GM12878 (cell line): ENCODE results near the gene DCUN1D4. TPM values are rescaled to one million over a fixed set of nuclear protein-coding genes. Genes with fewer than 3 reads are reported as not detected.

ENCODE experiments used
- ATAC-seq: fragments of 200-7000 bp; cut with Tn5 transposase; 3 replicates; pipeline ENCODE4 v1.9.1; 2020; ENCODE audit warnings: mild to moderate bottlenecking, moderate library complexity
- BruUV-seq: library from RNA; stranded (reverse); fragments of 400-500 nt; replicated peaks from 2 replicates; lab custom pipeline; 2021; lab: Mats Ljungman, UMichigan
- CTCF ChIA-PET: fragments of 300-600 bp; sonication (Branson Sonifier 250); formaldehyde crosslinking; extraction: SDS; loops from one replicate; lab custom pipeline; 2021; ENCODE audit warnings: inconsistent platforms; lab: Yijun Ruan, JAX
- POLR2A ChIA-PET: fragments of 350-600 bp; formaldehyde crosslinking; extraction: SDS; loops from one replicate; lab custom pipeline; 2021; ENCODE audit warnings: inconsistent platforms; lab: Charles Lee
- RAD21 ChIA-PET: fragments of 300-600 bp; sonication (Branson Sonifier 250); formaldehyde crosslinking; loops from one replicate; lab custom pipeline; 2023; ENCODE audit warnings: antibody characterized with exemption; ENCODE audit not compliant: unreplicated experiment; lab: Charles Lee
- SMC1A ChIA-PET: fragments of 300-600 bp; sonication (Branson Sonifier 250); formaldehyde crosslinking; loops from one replicate; lab custom pipeline; 2023; ENCODE audit not compliant: unreplicated experiment, uncharacterized antibody; lab: Charles Lee
- DNase-seq: peaks from one replicate; pipeline ENCODE4 v3.0.0-alpha.2; 2011; ENCODE audit warnings: low read depth, low spot score
- FAIRE-seq: peaks from 3 replicates; lab custom pipeline; 2011; peaks lifted over from hg19 to GRCh38; lab: Jason Lieb, UNC
- H2AFZ ChIP-seq: 2 replicates; pipeline ENCODE4 v1.6.0; 2011; ENCODE audit warnings: low read depth, low read length, control low read depth; ENCODE audit not compliant: control insufficient read depth
- H3K27ac ChIP-seq: 2 replicates; pipeline ENCODE4 v1.5.1; 2011; ENCODE audit warnings: control low read depth; ENCODE audit not compliant: control insufficient read depth, insufficient read depth
- H3K27me3 ChIP-seq, 2 experiments: replicated peaks in 1 of 2; 2 replicates each; pipeline versions ENCODE4 v1.6.0 to v1.6.1; 2011; ENCODE audit warnings: low read length in 1 of 2; ENCODE audit not compliant: control insufficient read depth in 2 of 2, insufficient read depth in 2 of 2
- H3K36me3 ChIP-seq, 2 experiments: 2 replicates each; pipeline ENCODE4 v1.5.1; 2011; ENCODE audit warnings: low read length in 1 of 2; ENCODE audit not compliant: control insufficient read depth in 2 of 2, insufficient read depth in 2 of 2
- H3K4me1 ChIP-seq: 2 replicates; pipeline ENCODE4 v1.6.1; 2011; ENCODE audit warnings: mild to moderate bottlenecking, low read length, moderate library complexity, mixed read lengths; ENCODE audit not compliant: control insufficient read depth, insufficient read depth
- H3K4me2 ChIP-seq: 2 replicates; pipeline ENCODE4 v1.6.0; 2011; ENCODE audit warnings: control low read depth; ENCODE audit not compliant: control insufficient read depth, insufficient read depth
- H3K4me3 ChIP-seq: fragments of 200-600 bp; sonication (generic); 2 replicates; pipeline ENCODE4 v1.5.1; 2016
- H3K79me2 ChIP-seq: 2 replicates; pipeline ENCODE4 v1.6.0; 2011; ENCODE audit warnings: low read length; ENCODE audit not compliant: control insufficient read depth, insufficient read depth
- H3K9ac ChIP-seq: 2 replicates; pipeline ENCODE4 v1.8.0; 2011; ENCODE audit warnings: low read length, control low read depth, mixed read lengths; ENCODE audit not compliant: control insufficient read depth, insufficient read depth
- H3K9me3 ChIP-seq: replicated peaks from 3 replicates; pipeline ENCODE4 v1.5.1; 2011; ENCODE audit warnings: mild to moderate bottlenecking, low read length; ENCODE audit not compliant: control insufficient read depth, insufficient read depth
- H4K20me1 ChIP-seq: 2 replicates; pipeline ENCODE4 v1.6.0; 2011; ENCODE audit not compliant: control insufficient read depth, insufficient read depth
- BHLHE40 ChIP-seq, 2 experiments: fragments of 450-650 bp in 1 of 2; IDR thresholded peaks; 2 replicates each; pipeline ENCODE4 v1.6.1; 2011 to 2017; ENCODE audit warnings: low read depth in 2 of 2, borderline replicate concordance in 1 of 2, improper control_type of control experiment in 1 of 2, low read length in 1 of 2, mild to moderate bottlenecking in 1 of 2
- EED ChIP-seq: sonication (generic); IDR thresholded peaks from 2 replicates; pipeline ENCODE4 v1.6.1; 2016; ENCODE audit warnings: antibody characterized with exemption, low read depth
- EZH2 ChIP-seq: IDR thresholded peaks from 2 replicates; pipeline ENCODE4 v1.6.1; 2012; ENCODE audit warnings: low read depth, mild to moderate bottlenecking, control low read depth, inconsistent platforms, low read length, borderline replicate concordance; ENCODE audit not compliant: control insufficient read depth
- FOXM1 ChIP-seq: IDR thresholded peaks from 2 replicates; pipeline ENCODE4 v1.6.1; 2012; ENCODE audit warnings: low read depth, mild to moderate bottlenecking, inconsistent platforms, low read length, moderate library complexity
- HCFC1 ChIP-seq: fragments of 150-350 bp; IDR thresholded peaks from 2 replicates; pipeline ENCODE4 v1.6.1; 2014; ENCODE audit warnings: low read length
- JUNB ChIP-seq: IDR thresholded peaks from 2 replicates; pipeline ENCODE4 v1.6.1; 2016; ENCODE audit warnings: antibody characterized with exemption, mild to moderate bottlenecking
- MTA2 ChIP-seq: fragments of 450-650 bp; IDR thresholded peaks from 2 replicates; pipeline ENCODE4 v1.6.1; 2016; ENCODE audit warnings: low read depth, mild to moderate bottlenecking, moderate library complexity
- POLR2A ChIP-seq: IDR thresholded peaks from 2 replicates; pipeline ENCODE4 v1.6.1; 2011; ENCODE audit warnings: low read depth, mild to moderate bottlenecking, low read length
- SMAD5 ChIP-seq: IDR thresholded peaks from 2 replicates; pipeline ENCODE4 v1.6.1; 2016; ENCODE audit warnings: antibody characterized with exemption, low read depth
- STAT3 ChIP-seq: IDR thresholded peaks from 2 replicates; pipeline ENCODE4 v1.6.1; 2011; ENCODE audit warnings: low read depth, low read length, improper control_type of control experiment
- TCF3 ChIP-seq: IDR thresholded peaks from 2 replicates; pipeline ENCODE4 v1.6.1; 2012; ENCODE audit warnings: low read depth, mild to moderate bottlenecking, low read length, borderline replicate concordance; ENCODE audit not compliant: insufficient read depth
- ZNF274 ChIP-seq: IDR thresholded peaks from one replicate; pipeline ENCODE4 v1.8.0; 2011; ENCODE audit not compliant: insufficient read length, insufficient read depth
- ZNF384 ChIP-seq: IDR thresholded peaks from 2 replicates; pipeline ENCODE4 v1.6.1; 2012; ENCODE audit warnings: low read depth, mild to moderate bottlenecking, low read length, improper control_type of control experiment, borderline replicate concordance
- WGBS: methylation state at CpG from one replicate; pipeline ENCODE4 v1.1.6; 2016; ENCODE audit warnings: low lambda C conversion rate; ENCODE audit not compliant: insufficient replicate concordance, insufficient coverage; ENCODE audit errors: missing lambda C conversion rate; 5-methylcytosine and 5-hydroxymethylcytosine counted together
- in situ Hi-C: fragments of 300-500 bp; cut with MboI; formaldehyde crosslinking; loops from 9 replicates; pipeline ENCODE4 v1.14.3; 2018; ENCODE audit warnings: mixed read lengths
- intact Hi-C: fragments of 100-400 bp; cut with micrococcal nuclease; formaldehyde crosslinking; loops from one replicate; pipeline ENCODE4 v1.14.2; 2022; ENCODE audit not compliant: unreplicated experiment
- polyA plus RNA-seq, 11 experiments: library from polyadenylated mRNA; depleted of rRNA in 4 of 11; unstranded in 6 of 11; stranded (reverse) in 5 of 11; fragments of >200 nt; fragmentation: Nextera tagmentation in 4 of 11; fragmentation: Illumina TruSeq in 1 of 11; extraction: Ambion mirVana in 4 of 11; extraction: Trizol in 1 of 11; gene quantifications; 1 replicate in 1 of 11; 2 replicates in 10 of 11; pipeline versions ENCODE4 v1.2.1 to v1.2.3, GENCODE V29; 2011 to 2016; ENCODE audit warnings: inconsistent platforms in 2 of 11, missing spikeins in 2 of 11, low read depth in 1 of 11
- total RNA-seq, 4 experiments: library from RNA; depleted of rRNA in 3 of 4; stranded (reverse); fragments of >200 nt in 3 of 4; fragmentation: Illumina TruSeq in 1 of 4; extraction: Trizol in 1 of 4; gene quantifications; 2 replicates each; pipeline versions ENCODE4 v1.2.1 to v1.2.3, GENCODE V29; 2013 to 2021
- TF ChIP-seq, protein P1 (sequence below): fragments of 450-650 bp; formaldehyde crosslinking; IDR thresholded peaks from 2 replicates; pipeline ENCODE4 v1.4.0; 2020; ENCODE audit warnings: mild to moderate bottlenecking, moderate library complexity
- TF ChIP-seq, protein P2 (sequence below): fragments of 450-650 bp; IDR thresholded peaks from 2 replicates; pipeline ENCODE4 v1.6.1; 2017; ENCODE audit warnings: mild to moderate bottlenecking, moderate library complexity
- TF ChIP-seq, protein P3 (sequence below), 3 experiments: IDR thresholded peaks in 2 of 3; conservative IDR thresholded peaks in 1 of 3; 2 replicates each; pipeline ENCODE4 v1.5.1; 2011; ENCODE audit warnings: low read depth in 3 of 3, low read length in 3 of 3, mild to moderate bottlenecking in 3 of 3, control low read depth in 2 of 3, moderate library complexity in 2 of 3, inconsistent platforms in 1 of 3, mixed read lengths in 1 of 3; ENCODE audit not compliant: control insufficient read depth in 2 of 3, insufficient read depth in 1 of 3; ENCODE audit errors: extremely low read depth in 1 of 3

The DCUN1D4 gene
- total and polyA plus RNA-seq, 10 of the 15 experiments (the other 5 are each of a cell fraction or from before 2014, with no cell fraction given), result 7.1 to 62.6 (median 16.8) TPM

DNA sequence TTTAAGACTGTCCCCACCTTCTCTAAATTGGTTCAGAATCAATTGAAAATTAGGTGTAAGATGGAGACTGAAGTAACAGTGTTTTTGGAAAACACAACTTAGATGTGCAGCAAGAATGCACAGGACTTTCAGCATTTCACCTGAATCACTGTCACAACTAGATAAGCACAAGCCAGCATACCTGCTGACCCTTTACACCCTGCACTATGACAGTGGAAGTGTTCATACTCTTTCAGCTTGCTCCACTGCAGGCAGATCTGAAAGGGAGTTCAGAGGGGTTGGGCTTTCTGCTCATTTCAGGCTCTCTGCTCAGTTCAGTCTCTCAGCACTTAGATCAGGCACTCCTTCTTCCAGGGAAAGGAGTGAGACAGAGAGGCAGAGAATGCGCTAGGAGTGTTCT, 22.8 kb downstream of the DCUN1D4 start:
- Histone ChIP-seq H3K4me3 (no peak overlapping the region), H3K36me3 (peaks cover 14 to 16% of the 10 kb centered on the region in 2 experiments), H4K20me1 (no peaks in the 10 kb centered on the region), H3K27ac (no peak overlapping the region), H3K4me1 (no peaks in the 10 kb centered on the region), H3K27me3 (no peaks in the 10 kb centered on the region), H2AFZ (no peak overlapping the region), H3K4me2 (no peak overlapping the region), H3K9me3 (no peaks in the 10 kb centered on the region), H3K9ac (no peak overlapping the region), H3K79me2 (no peaks in the 10 kb centered on the region)
- in situ Hi-C loops (no loop called here), intact Hi-C loops (no loop called here)
- POLR2A ChIA-PET, result no interaction called here
- CTCF ChIA-PET, result no interaction called here
- no peak for ATAC-seq
- RAD21 ChIA-PET, result no interaction called here
- no TSS peak for BruUV-seq
- no peak for FAIRE-seq
- DNase-seq, result no peak
- 100% methylated on average over 1 of the region's 1 CpG for WGBS
- SMC1A ChIA-PET, result no interaction called here
- TF ChIP-seq MTA2 (no peak), POLR2A (no peak), BHLHE40 (IDR thresholded peaks at IDR 0.05; ENCODE audit: borderline replicate concordance in 1 of 2, low read depth in 2 of 2, low read length in 1 of 2) (no peak), HCFC1 (no peak), EZH2 (no peak), FOXM1 (no peak), SMAD5 (no peak), ZNF274 (no peak), JUNB (no peak), TCF3 (no peak), EED (no peak), STAT3 (no peak), ZNF384 (no peak)
- TF ChIP-seq, protein P1, sequence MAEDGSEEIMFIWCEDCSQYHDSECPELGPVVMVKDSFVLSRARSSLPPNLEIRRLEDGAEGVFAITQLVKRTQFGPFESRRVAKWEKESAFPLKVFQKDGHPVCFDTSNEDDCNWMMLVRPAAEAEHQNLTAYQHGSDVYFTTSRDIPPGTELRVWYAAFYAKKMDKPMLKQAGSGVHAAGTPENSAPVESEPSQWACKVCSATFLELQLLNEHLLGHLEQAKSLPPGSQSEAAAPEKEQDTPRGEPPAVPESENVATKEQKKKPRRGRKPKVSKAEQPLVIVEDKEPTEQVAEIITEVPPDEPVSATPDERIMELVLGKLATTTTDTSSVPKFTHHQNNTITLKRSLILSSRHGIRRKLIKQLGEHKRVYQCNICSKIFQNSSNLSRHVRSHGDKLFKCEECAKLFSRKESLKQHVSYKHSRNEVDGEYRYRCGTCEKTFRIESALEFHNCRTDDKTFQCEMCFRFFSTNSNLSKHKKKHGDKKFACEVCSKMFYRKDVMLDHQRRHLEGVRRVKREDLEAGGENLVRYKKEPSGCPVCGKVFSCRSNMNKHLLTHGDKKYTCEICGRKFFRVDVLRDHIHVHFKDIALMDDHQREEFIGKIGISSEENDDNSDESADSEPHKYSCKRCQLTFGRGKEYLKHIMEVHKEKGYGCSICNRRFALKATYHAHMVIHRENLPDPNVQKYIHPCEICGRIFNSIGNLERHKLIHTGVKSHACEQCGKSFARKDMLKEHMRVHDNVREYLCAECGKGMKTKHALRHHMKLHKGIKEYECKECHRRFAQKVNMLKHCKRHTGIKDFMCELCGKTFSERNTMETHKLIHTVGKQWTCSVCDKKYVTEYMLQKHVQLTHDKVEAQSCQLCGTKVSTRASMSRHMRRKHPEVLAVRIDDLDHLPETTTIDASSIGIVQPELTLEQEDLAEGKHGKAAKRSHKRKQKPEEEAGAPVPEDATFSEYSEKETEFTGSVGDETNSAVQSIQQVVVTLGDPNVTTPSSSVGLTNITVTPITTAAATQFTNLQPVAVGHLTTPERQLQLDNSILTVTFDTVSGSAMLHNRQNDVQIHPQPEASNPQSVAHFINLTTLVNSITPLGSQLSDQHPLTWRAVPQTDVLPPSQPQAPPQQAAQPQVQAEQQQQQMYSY (CRISPR knock-in tag), result no peak
- TF ChIP-seq, protein P2, sequence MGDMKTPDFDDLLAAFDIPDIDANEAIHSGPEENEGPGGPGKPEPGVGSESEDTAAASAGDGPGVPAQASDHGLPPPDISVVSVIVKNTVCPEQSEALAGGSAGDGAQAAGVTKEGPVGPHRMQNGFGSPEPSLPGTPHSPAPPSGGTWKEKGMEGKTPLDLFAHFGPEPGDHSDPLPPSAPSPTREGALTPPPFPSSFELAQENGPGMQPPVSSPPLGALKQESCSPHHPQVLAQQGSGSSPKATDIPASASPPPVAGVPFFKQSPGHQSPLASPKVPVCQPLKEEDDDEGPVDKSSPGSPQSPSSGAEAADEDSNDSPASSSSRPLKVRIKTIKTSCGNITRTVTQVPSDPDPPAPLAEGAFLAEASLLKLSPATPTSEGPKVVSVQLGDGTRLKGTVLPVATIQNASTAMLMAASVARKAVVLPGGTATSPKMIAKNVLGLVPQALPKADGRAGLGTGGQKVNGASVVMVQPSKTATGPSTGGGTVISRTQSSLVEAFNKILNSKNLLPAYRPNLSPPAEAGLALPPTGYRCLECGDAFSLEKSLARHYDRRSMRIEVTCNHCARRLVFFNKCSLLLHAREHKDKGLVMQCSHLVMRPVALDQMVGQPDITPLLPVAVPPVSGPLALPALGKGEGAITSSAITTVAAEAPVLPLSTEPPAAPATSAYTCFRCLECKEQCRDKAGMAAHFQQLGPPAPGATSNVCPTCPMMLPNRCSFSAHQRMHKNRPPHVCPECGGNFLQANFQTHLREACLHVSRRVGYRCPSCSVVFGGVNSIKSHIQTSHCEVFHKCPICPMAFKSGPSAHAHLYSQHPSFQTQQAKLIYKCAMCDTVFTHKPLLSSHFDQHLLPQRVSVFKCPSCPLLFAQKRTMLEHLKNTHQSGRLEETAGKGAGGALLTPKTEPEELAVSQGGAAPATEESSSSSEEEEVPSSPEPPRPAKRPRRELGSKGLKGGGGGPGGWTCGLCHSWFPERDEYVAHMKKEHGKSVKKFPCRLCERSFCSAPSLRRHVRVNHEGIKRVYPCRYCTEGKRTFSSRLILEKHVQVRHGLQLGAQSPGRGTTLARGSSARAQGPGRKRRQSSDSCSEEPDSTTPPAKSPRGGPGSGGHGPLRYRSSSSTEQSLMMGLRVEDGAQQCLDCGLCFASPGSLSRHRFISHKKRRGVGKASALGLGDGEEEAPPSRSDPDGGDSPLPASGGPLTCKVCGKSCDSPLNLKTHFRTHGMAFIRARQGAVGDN, result no peak
- TF ChIP-seq, protein P3, sequence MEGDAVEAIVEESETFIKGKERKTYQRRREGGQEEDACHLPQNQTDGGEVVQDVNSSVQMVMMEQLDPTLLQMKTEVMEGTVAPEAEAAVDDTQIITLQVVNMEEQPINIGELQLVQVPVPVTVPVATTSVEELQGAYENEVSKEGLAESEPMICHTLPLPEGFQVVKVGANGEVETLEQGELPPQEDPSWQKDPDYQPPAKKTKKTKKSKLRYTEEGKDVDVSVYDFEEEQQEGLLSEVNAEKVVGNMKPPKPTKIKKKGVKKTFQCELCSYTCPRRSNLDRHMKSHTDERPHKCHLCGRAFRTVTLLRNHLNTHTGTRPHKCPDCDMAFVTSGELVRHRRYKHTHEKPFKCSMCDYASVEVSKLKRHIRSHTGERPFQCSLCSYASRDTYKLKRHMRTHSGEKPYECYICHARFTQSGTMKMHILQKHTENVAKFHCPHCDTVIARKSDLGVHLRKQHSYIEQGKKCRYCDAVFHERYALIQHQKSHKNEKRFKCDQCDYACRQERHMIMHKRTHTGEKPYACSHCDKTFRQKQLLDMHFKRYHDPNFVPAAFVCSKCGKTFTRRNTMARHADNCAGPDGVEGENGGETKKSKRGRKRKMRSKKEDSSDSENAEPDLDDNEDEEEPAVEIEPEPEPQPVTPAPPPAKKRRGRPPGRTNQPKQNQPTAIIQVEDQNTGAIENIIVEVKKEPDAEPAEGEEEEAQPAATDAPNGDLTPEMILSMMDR (IDR thresholded peaks at IDR 0.05 in 2 of 3, conservative IDR thresholded peaks at IDR 0.05 in 1 of 3; ENCODE audit: control insufficient read depth in 2 of 3, extremely low read depth in 1 of 3, insufficient read depth in 1 of 3, low read depth in 3 of 3, low read length in 3 of 3), result no peak
